Measurements from ENCODE around the gene TPBG. TPM values are rescaled to one million over a fixed set of nuclear protein-coding genes. Genes with fewer than 3 reads are reported as not detected.
"Not testable (repeated sequence)": the region's sequence is repeated elsewhere in the genome, so short reads cannot be mapped to it uniquely, and the experiment has no call there.

The TPBG gene
- total RNA-seq, 2 experiments from 2014 or later = 0.10 to 0.18 TPM

DNA sequence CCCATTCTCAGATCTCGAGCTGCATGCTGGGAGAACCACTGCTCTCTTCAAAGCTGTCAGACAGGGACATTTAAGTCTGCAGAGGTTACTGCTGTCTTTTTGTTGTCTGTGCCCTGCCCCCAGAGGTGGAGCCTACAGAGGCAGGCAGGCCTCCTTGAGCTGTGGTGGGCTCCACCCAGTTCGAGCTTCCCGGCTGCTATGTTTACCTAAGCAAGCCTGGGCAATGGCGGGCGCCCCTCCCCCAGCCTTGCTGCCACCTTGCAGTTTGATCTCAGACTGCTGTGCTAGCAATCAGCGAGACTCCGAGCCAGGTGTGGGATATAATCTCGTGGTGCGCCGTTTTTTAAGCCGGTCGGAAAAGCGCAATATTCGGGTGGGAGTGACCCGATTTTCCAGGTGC lies 31.2 kb downstream of the TPBG start:
- H3K4me1 Mint-ChIP-seq; H3K27me3 Mint-ChIP-seq; CTCF ChIA-PET; H3K4me3 Mint-ChIP-seq; POLR2A ChIA-PET; H3K9me3 Mint-ChIP-seq; H3K27ac Mint-ChIP-seq; H3K36me3 Mint-ChIP-seq (ENCODE audit: low read depth); DNase-seq: not testable (repeated sequence)

DNA sequence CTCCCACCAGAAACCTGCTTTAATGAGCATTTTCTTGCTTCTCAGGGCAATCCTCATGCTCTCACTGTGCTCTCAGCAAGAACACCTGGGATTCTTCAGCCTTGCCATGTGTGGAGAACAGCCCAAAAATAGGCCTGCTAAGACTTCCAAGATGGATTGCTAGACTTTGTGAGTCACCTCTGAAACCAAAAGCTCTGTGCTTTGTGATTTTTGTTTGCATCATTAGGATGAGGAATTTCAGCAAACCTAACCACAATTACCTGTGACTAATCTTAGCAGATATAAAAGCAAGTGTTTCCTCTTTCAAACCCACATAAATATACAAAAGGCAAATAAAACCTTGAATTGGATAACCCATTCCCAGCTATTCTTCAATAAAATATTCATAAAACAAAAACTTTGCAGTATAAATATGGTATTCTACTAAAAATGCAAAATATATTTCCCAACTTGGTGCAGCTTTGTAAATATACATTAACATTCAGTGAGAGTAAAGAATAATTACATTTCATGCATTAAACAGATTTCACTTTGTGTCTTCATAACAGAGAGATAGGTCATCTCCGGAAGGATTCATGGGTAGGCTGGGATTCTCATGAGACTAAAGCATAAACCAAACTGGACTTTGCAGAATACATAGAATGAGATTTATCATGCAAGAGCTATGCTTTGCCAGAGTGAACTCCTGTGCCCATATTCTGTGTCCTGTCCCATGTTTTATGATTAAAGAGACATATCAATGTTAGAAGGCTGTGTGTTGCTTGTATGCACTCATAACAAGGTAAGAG lies 33.5 kb downstream of the TPBG start:
- POLR2A ChIA-PET = no interaction called here
- Mint-ChIP-seq H3K27ac (no peak overlapping the region), H3K9me3 (no peaks in the 10 kb centered on the region), H3K4me1 (no peaks in the 10 kb centered on the region), H3K27me3 (no peaks in the 10 kb centered on the region), H3K4me3 (no peak overlapping the region), H3K36me3 (ENCODE audit: low read depth) (no peaks in the 10 kb centered on the region)
- DNase-seq = no peak
- CTCF ChIA-PET = no interaction called here

DNA sequence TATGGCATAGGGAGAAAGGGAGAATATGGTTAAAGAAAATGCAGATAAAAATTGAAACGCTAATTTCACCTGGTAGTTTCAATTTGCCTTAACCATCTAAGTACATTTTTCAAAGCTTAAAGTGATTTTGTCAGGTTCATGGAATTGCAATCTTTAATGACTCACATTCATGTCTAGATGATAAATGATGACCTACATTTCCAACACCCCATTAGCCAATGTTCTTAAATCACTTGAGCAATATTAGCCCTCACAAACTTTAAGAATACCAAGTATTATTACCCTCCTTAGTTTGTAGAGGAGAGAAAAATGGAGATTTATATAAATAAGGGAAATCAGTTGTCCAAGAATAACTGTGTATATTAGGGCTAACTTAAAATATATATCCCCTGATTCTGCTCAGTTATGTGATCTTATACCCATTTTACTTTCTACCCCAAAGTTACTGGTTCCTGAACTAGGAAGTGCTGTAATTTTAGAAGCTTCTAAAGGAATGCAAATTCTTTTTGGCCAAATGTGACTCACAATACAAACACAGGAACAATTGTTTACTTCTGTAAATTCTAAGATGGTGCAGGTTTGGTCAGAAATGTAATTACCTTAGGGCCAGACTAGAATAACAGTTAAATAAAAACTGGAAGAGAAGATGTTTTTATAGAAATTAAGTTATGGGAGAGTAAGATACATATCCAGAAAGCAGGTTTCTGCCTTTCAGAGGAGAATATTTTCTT lies 34.5 kb downstream of the TPBG start:
- Mint-ChIP-seq H3K9me3 (no peaks in the 10 kb centered on the region), H3K27me3 (no peaks in the 10 kb centered on the region), H3K4me3 (no peak overlapping the region), H3K36me3 (ENCODE audit: low read depth) (no peaks in the 10 kb centered on the region), H3K4me1 (no peaks in the 10 kb centered on the region), H3K27ac (no peak overlapping the region)
- DNase-seq = no peak
- CTCF ChIA-PET = no interaction called here
- POLR2A ChIA-PET = no interaction called here

DNA sequence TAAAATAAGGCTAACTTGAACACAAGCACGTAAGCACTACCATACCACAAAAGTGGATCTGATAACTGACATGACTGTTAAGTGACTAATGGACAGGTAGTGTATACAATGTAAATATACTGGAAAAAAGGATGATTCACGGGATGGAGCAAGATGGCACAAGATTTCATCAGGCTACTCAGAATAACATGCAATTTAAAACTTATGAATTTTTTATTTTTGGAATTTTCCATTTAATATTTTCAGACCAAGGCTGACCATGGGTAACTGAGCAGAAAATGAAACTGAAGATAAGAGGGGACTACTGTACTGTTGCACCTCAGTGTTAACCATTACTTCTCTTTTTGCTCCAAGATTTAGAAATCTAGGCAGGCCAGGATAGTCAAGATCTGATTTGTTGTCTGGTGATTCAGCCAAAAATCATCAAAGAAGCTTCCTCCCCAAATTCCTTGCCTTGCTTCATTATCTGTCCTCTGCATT lies 45.4 kb downstream of the TPBG start:
- H3K36me3 Mint-ChIP-seq (ENCODE audit: low read depth) = no peaks in the 10 kb centered on the region
- no peak for DNase-seq
- CTCF ChIA-PET = no interaction called here
- no peaks in the 10 kb centered on the region for H3K4me1 Mint-ChIP-seq
- H3K4me3 Mint-ChIP-seq = no peak overlapping the region
- POLR2A ChIA-PET = no interaction called here
- H3K9me3 Mint-ChIP-seq = no peaks in the 10 kb centered on the region
- peaks cover 1% of the 10 kb centered on the region for H3K27me3 Mint-ChIP-seq
- no peak overlapping the region for H3K27ac Mint-ChIP-seq

DNA sequence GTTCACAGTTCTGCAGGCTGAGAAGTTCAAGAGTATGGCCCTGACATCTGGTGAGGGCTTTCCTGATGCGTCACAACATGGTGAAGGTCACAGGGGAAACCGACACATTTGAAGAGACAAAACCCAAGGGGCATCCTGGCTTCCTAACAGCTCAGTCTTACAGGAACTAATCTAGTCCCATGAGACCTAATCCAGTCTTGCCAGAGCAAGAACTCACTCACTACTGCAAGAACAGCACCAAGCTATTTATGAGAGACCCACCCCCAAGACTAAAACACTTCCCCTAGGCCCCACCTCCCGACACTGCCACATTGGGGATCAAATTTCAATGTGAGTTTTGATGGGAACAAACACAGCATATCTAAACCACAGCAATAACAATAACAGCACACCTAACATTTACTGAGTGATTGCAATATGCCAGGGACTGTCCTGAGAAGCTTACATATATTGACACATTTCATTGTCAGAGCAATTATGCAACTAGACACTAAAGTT lies 46.6 kb downstream of the TPBG start:
- H3K27ac Mint-ChIP-seq = no peak overlapping the region
- DNase-seq = no peak
- no peaks in the 10 kb centered on the region for H3K36me3 Mint-ChIP-seq (ENCODE audit: low read depth)
- H3K4me3 Mint-ChIP-seq = no peak overlapping the region
- no peaks in the 10 kb centered on the region for H3K4me1 Mint-ChIP-seq
- ChIA-PET POLR2A (no interaction called here), CTCF (no interaction called here)
- no peaks in the 10 kb centered on the region for H3K9me3 Mint-ChIP-seq
- no peaks in the 10 kb centered on the region for H3K27me3 Mint-ChIP-seq

DNA sequence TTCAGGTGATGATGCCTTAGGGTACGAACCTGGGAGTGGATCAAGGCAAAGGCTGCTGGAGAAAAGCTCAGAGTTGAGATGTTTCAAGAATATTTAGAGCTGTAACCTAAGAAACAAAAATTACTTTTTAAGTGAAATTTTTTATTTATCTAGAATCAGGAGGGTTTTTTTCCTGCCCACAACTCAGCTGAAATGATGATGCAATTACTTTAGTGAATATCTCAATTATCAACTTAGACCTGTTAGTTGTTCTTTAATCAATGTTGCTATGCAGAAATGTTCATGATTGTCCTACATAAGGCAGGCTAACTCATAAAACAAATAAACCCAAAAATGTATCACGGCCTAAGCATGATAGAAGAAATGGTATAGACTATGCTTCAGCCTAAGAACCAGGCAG lies 50.3 kb downstream of the TPBG start:
- H3K27ac Mint-ChIP-seq = no peak overlapping the region
- H3K4me1 Mint-ChIP-seq = no peaks in the 10 kb centered on the region
- H3K9me3 Mint-ChIP-seq = no peaks in the 10 kb centered on the region
- H3K36me3 Mint-ChIP-seq (ENCODE audit: low read depth) = no peaks in the 10 kb centered on the region
- DNase-seq = no peak
- ChIA-PET POLR2A (no interaction called here), CTCF (no interaction called here)
- H3K27me3 Mint-ChIP-seq = no peaks in the 10 kb centered on the region
- no peak overlapping the region for H3K4me3 Mint-ChIP-seq

DNA sequence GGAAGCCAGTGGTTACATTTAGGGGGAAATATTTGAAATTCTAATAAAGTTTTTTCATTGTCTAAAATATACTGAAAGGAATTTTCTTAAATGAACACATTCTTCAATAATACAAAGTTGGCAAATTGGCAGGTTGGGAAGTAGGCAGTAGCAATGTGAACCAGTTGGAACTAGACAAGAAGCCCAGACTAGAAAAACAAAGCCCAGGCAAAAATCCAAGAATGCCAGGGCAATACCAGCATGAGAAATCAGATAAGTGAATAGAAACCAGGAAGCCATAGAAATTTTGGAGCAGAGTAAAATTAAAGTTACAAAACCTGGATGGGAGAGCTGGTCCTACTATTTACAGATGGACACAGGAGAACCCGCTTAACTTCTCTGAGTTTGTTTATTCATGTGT lies 52.2 kb downstream of the TPBG start:
- POLR2A ChIA-PET = no interaction called here
- H3K36me3 Mint-ChIP-seq (ENCODE audit: low read depth) = no peaks in the 10 kb centered on the region
- H3K4me3 Mint-ChIP-seq = no peak overlapping the region
- no peaks in the 10 kb centered on the region for H3K9me3 Mint-ChIP-seq
- DNase-seq = no peak
- CTCF ChIA-PET = no interaction called here
- no peaks in the 10 kb centered on the region for H3K27me3 Mint-ChIP-seq
- no peak overlapping the region for H3K27ac Mint-ChIP-seq
- H3K4me1 Mint-ChIP-seq = no peaks in the 10 kb centered on the region

DNA sequence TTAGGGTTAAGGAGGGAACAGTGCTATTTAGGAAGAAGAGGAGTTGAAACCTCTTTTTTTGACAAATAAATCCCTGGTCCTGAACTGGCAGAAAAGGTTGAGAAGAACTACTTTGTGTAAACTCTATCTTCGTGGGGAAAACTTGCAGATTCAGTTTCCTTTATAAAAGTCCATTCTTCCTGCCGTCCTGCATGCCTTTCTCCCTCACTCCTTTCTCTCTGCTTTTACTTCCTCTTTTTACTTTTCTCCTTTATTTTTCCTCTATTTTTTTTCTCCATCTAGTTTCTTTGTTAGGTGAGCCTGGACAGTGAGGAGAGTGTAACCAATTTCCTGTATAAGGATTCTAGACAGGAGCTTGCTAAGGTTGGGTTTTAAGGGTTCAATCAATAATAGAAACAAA lies 52.7 kb downstream of the TPBG start:
- no peak overlapping the region for H3K4me3 Mint-ChIP-seq
- H3K27me3 Mint-ChIP-seq = no peaks in the 10 kb centered on the region
- ChIA-PET CTCF (no interaction called here), POLR2A (no interaction called here)
- no peak overlapping the region for H3K27ac Mint-ChIP-seq
- no peaks in the 10 kb centered on the region for H3K4me1 Mint-ChIP-seq
- H3K9me3 Mint-ChIP-seq = no peaks in the 10 kb centered on the region
- DNase-seq = no peak
- H3K36me3 Mint-ChIP-seq (ENCODE audit: low read depth) = no peaks in the 10 kb centered on the region

Other genes with a start within 250 kb of the TPBG start
- 10 to 100 TPM; 33.7 to 34.7 TPM for gene IBTK, start 116.1 kb upstream of the TPBG start, total RNA-seq